ENCODE data around the gene ZP1.

Gene ZP1

DNA sequence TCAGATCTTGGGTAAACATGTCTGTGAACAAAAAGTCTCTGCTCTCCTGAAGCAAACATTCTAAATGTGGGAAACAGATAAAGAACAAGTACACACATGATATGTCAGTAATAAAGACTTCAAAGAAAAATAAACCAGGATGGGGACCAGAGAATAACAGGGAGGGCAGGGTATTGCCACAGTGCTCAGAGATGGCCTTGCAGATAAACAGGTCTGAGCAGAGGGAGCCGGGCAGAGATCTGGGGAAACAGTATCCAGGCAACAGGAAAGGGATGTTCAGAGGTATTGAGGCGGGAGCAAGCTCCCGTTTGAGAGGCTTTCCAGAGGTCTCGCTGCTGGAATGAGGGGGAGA is 22.5 kb upstream of the ZP1 start:
- Histone ChIP-seq H3K4me1 (ENCODE audit: control insufficient read depth, insufficient read depth, low read length) (no peaks in the 10 kb centered on the region), H3K4me3 (ENCODE audit: low read depth, low read length) (no peak overlapping the region), H3K9me3 (ENCODE audit: control insufficient read depth, insufficient read depth, low read depth, low read length) (no peaks in the 10 kb centered on the region), H3K36me3 (ENCODE audit: control insufficient read depth in 2 of 2, insufficient read depth in 1 of 2, low read length in 2 of 2) (peaks cover 0 to 39% of the 10 kb centered on the region in 2 experiments; a peak in 1 of 3 replicates), H3K27ac (ENCODE audit: extremely low read depth, low read depth, low read length) (no peak overlapping the region)
- TF ChIP-seq ZNF549 (tag by site-specific recombination; IDR thresholded peaks at IDR 0.05) (no peak), ZNF629 (tag by site-specific recombination; IDR thresholded peaks at IDR 0.05) (no peak), MZF1 (tag by site-specific recombination; IDR thresholded peaks at IDR 0.05; ENCODE audit: borderline replicate concordance) (no peak), MYNN (tag by site-specific recombination; IDR thresholded peaks at IDR 0.05; ENCODE audit: borderline replicate concordance) (no peak), ZNF610 (tag by site-specific recombination; IDR thresholded peaks at IDR 0.05; ENCODE audit: borderline replicate concordance) (no peak), SP2 (tag by site-specific recombination; IDR thresholded peaks at IDR 0.05) (0 out of 2 replicates have a peak, but pooled peaks have one; percentile 12), SP3 (tag by site-specific recombination; IDR thresholded peaks at IDR 0.05) (no peak), ZFP69B (tag by site-specific recombination; IDR thresholded peaks at IDR 0.05) (no peak)
- CTCF ChIA-PET: interaction anchor here (0.7 to 3.7 kb wide), 3 partner anchors 54 to 343 kb away, joined by 3 to 17 read pairs (median 3); no protein-coding TSS in a partner anchor
- POLR2A ChIA-PET: no interaction called here

DNA sequence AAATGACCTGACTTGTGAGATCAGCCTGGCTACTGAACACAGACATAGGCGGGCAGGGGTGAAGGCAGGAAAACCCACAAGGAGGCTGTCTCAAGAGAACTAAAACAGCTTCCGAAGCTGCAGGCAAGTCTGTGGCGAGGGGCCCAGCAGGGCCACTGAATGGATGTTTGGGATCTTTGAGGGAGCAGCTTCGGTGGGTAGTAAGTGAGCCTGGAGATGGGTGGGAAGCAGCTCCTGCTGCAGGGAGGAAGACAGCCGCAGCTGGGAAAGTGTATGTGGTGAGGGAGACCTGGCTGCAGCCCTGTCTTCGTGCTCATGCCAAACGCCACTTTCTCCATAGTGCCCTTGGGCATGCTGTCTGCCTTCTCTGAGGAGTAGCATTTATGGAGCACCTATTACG is 22.0 kb upstream of the ZP1 start:
- TF ChIP-seq ZNF830 (tag by site-specific recombination; IDR thresholded peaks at IDR 0.05; ENCODE audit: low read depth): no peak
- TF ChIP-seq ZNF174 (tag by site-specific recombination; IDR thresholded peaks at IDR 0.05): no peak
- no peak for TF ChIP-seq ZNF571 (tag by site-specific recombination; IDR thresholded peaks at IDR 0.05)
- TF ChIP-seq ZIC2 (tag by site-specific recombination; IDR thresholded peaks at IDR 0.05): no peak
- no peak for TF ChIP-seq ZNF747 (tag by site-specific recombination; IDR thresholded peaks at IDR 0.05)
- TF ChIP-seq ZNF133 (tag by site-specific recombination; IDR thresholded peaks at IDR 0.05): no peak
- TF ChIP-seq ZNF416 (tag by site-specific recombination; IDR thresholded peaks at IDR 0.05): no peak
- TF ChIP-seq ZNF155 (tag by site-specific recombination; IDR thresholded peaks at IDR 0.05): no peak
- no peak for TF ChIP-seq EGR2 (tag by site-specific recombination; IDR thresholded peaks at IDR 0.05; ENCODE audit: low read depth)
- TF ChIP-seq, protein P1, sequence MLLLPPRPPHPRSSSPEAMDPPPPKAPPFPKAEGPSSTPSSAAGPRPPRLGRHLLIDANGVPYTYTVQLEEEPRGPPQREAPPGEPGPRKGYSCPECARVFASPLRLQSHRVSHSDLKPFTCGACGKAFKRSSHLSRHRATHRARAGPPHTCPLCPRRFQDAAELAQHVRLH (tag by site-specific recombination; IDR thresholded peaks at IDR 0.05): no peak
- no peak for TF ChIP-seq ZNF223 (tag by site-specific recombination; IDR thresholded peaks at IDR 0.05)
- TF ChIP-seq ZNF16 (tag by site-specific recombination; IDR thresholded peaks at IDR 0.05; ENCODE audit: low read depth): no peak
- no peak for TF ChIP-seq SALL2 (tag by site-specific recombination; IDR thresholded peaks at IDR 0.05; ENCODE audit: borderline replicate concordance)
- TF ChIP-seq, protein P2, sequence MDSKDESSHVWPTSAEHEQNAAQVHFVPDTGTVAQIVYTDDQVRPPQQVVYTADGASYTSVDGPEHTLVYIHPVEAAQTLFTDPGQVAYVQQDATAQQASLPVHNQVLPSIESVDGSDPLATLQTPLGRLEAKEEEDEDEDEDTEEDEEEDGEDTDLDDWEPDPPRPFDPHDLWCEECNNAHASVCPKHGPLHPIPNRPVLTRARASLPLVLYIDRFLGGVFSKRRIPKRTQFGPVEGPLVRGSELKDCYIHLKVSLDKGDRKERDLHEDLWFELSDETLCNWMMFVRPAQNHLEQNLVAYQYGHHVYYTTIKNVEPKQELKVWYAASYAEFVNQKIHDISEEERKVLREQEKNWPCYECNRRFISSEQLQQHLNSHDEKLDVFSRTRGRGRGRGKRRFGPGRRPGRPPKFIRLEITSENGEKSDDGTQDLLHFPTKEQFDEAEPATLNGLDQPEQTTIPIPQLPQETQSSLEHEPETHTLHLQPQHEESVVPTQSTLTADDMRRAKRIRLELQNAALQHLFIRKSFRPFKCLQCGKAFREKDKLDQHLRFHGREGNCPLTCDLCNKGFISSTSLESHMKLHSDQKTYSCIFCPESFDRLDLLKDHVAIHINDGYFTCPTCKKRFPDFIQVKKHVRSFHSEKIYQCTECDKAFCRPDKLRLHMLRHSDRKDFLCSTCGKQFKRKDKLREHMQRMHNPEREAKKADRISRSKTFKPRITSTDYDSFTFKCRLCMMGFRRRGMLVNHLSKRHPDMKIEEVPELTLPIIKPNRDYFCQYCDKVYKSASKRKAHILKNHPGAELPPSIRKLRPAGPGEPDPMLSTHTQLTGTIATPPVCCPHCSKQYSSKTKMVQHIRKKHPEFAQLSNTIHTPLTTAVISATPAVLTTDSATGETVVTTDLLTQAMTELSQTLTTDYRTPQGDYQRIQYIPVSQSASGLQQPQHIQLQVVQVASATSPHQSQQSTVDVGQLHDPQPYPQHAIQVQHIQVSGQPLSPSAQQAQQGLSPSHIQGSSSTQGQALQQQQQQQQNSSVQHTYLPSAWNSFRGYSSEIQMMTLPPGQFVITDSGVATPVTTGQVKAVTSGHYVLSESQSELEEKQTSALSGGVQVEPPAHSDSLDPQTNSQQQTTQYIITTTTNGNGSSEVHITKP (tag by site-specific recombination; IDR thresholded peaks at IDR 0.05): no peak
- no peak for TF ChIP-seq ZNF549 (tag by site-specific recombination; IDR thresholded peaks at IDR 0.05)
- TF ChIP-seq, protein P3, sequence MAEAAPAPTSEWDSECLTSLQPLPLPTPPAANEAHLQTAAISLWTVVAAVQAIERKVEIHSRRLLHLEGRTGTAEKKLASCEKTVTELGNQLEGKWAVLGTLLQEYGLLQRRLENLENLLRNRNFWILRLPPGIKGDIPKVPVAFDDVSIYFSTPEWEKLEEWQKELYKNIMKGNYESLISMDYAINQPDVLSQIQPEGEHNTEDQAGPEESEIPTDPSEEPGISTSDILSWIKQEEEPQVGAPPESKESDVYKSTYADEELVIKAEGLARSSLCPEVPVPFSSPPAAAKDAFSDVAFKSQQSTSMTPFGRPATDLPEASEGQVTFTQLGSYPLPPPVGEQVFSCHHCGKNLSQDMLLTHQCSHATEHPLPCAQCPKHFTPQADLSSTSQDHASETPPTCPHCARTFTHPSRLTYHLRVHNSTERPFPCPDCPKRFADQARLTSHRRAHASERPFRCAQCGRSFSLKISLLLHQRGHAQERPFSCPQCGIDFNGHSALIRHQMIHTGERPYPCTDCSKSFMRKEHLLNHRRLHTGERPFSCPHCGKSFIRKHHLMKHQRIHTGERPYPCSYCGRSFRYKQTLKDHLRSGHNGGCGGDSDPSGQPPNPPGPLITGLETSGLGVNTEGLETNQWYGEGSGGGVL (tag by site-specific recombination; IDR thresholded peaks at IDR 0.05): no peak
- TF ChIP-seq ZFP69B (tag by site-specific recombination; IDR thresholded peaks at IDR 0.05): no peak
- no peak for TF ChIP-seq ZNF311 (tag by site-specific recombination; IDR thresholded peaks at IDR 0.05; ENCODE audit: borderline replicate concordance)
- TF ChIP-seq ZNF558 (tag by site-specific recombination; IDR thresholded peaks at IDR 0.05): no peak
- TF ChIP-seq ZNF791 (tag by site-specific recombination; IDR thresholded peaks at IDR 0.05): no peak
- no peak overlapping the region for H3K4me3 ChIP-seq (ENCODE audit: low read depth, low read length)
- no peak overlapping the region for H3K27ac ChIP-seq (ENCODE audit: extremely low read depth, low read depth, low read length)
- no peaks in the 10 kb centered on the region for H3K9me3 ChIP-seq (ENCODE audit: control insufficient read depth, insufficient read depth, low read depth, low read length)
- ChIA-PET CTCF (interaction anchor here (3.7 kb wide), 1 partner anchor 54 kb away, joined by 17 read pairs; no protein-coding TSS in a partner anchor), POLR2A (no interaction called here)
- H3K36me3 ChIP-seq (ENCODE audit: control insufficient read depth in 2 of 2, insufficient read depth in 1 of 2, low read length in 2 of 2): peaks cover 0 to 44% of the 10 kb centered on the region in 2 experiments; a peak in 1 of 3 replicates
- H3K4me1 ChIP-seq (ENCODE audit: control insufficient read depth, insufficient read depth, low read length): no peaks in the 10 kb centered on the region

Data from HEK293 (cell line).